Nephron (organoid): ENCODE measurements around the gene NABP2.
"Not testable (repeated sequence)": the region's sequence is repeated elsewhere in the genome, so short reads cannot be mapped to it uniquely, and the experiment has no call there.

Experiments used
- H3K27ac Mint-ChIP-seq, 3 experiments: 2 replicates each; pipeline ENCODE4 v1.8.0; 2020; ENCODE audit warnings: mixed read lengths in 3 of 3, mild to moderate bottlenecking in 2 of 3, moderate library complexity in 1 of 3
- H3K27me3 Mint-ChIP-seq: 2 replicates; pipeline ENCODE4 v1.8.0; 2021; ENCODE audit warnings: low read depth, mild to moderate bottlenecking, moderate library complexity, mixed read lengths
- H3K36me3 Mint-ChIP-seq: 2 replicates; pipeline ENCODE4 v1.8.0; 2020; ENCODE audit warnings: low read depth, mixed read lengths
- H3K4me1 Mint-ChIP-seq: 2 replicates; pipeline ENCODE4 v1.8.0; 2020; ENCODE audit warnings: mixed read lengths
- H3K4me3 Mint-ChIP-seq, 3 experiments: 2 replicates each; pipeline ENCODE4 v1.8.0; 2020; ENCODE audit warnings: mild to moderate bottlenecking in 3 of 3, mixed read lengths in 3 of 3, moderate library complexity in 2 of 3
- H3K9me3 Mint-ChIP-seq: 2 replicates; pipeline ENCODE4 v1.8.0; 2020; ENCODE audit warnings: mixed read lengths
- CTCF ChIP-seq, 3 experiments: fragments of 200-600 bp; sonication (generic); IDR thresholded peaks; one replicate each; pipeline ENCODE4 v1.5.0; 2021; ENCODE audit warnings: antibody characterized with exemption in 3 of 3; ENCODE audit not compliant: unreplicated experiment in 3 of 3

The NABP2 gene

DNA sequence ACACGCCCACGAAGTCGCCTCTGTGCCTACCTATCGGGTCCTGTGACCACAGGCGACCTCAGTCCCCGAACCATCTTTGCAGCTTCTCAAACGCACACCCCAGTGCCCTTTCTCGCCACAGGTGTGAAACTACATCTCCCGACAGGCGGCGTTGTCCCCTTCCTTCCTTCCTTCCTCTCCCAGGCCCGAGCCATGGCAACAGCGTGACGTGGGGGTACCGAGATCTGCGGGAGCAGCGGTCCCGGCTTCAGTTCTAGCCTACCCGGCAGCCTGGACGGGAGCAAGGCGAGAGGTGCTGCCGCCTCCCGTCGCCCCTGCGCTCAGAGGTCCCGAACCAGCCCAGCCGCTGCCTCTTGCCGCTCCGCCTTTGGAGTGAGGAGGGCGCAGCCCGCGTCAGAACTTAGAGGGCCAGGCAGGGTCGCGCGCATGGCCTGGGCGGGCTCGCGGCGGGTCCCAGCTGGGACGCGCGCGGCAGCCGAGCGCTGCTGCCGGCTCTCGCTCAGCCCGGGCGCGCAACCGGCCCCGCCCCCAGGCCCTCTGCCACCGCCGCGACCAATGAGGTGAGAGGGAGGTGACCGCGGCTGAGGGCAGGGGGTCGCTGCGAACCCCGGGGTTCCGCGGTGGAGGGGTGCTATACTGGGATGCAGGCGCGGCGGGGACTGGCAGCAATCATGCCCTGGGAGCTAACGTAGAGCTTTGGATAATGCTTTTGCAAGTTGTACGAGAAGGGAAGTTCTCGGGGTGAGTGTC, 42.7 kb downstream of the NABP2 start, which contains the start of gene COQ10A:
COQ10A (plus strand) TSS at position 250 of the 750 bp plus-strand sequence; CDS start at position 427, 177 bp downstream.
- Mint-ChIP-seq H3K9me3 (peaks cover 2% of the 10 kb centered on the region), H3K27ac (peak within 1 kb of the TSS; percentile 84 to 93 (median 93)), H3K27me3 (no peaks in the 10 kb centered on the region), H3K4me3 (peak within 1 kb of the TSS; percentile 92 to 98 (median 96)), H3K4me1 (peaks cover 21% of the 10 kb centered on the region), H3K36me3 (peaks cover 20% of the 10 kb centered on the region)
- peak; percentile 64 to 74 (median 71) for TF ChIP-seq CTCF (IDR thresholded peaks at IDR 0.05; ENCODE audit: unreplicated experiment in 3 of 3)

DNA sequence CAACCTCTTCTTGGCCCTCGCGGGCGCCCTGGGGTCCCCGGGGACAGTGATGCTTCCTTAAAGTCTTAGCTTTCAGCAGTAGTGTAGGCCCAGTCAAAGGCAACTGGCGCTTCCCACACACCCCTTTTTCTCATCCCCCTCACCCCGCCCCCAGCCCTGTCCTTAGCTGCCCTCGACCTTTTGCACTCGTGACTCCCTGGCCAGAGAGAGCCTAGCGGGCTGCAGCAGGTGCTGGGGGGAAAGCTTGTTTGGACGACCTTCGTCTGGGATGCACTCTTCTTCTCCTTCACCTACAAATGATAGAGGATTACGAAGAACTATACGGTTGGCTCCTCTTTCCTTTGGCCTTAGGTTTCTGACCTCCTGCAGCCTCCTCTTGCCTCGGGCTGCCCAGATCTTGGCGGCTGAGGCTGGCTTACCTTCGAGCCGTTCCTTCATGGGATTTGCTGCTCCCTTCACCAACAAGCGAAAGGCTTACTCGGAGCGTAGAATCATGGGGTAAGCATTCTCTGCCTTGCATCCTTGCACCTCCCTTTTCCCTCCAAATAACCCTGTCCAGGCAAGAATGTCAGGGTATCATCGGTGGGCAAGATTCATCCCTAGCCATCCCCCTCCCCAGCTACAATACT, 43.4 kb downstream of the NABP2 start:
- no peaks in the 10 kb centered on the region for H3K9me3 Mint-ChIP-seq
- TF ChIP-seq CTCF (IDR thresholded peaks at IDR 0.05; ENCODE audit: unreplicated experiment in 3 of 3): no peak
- H3K27me3 Mint-ChIP-seq: no peaks in the 10 kb centered on the region
- H3K36me3 Mint-ChIP-seq: peaks cover 26% of the 10 kb centered on the region
- H3K4me3 Mint-ChIP-seq: peak overlapping the region; percentile 78 to 98 (median 92)
- peak overlapping the region; percentile 65 to 77 (median 65) for H3K27ac Mint-ChIP-seq
- H3K4me1 Mint-ChIP-seq: peaks cover 18% of the 10 kb centered on the region

GRCh38 chr12:56271031-56271430, 46.9 kb downstream of the NABP2 start:
- Mint-ChIP-seq H3K36me3 (peaks cover 52% of the 10 kb centered on the region), H3K27ac (peak overlapping the region in 2 of 3 experiments; percentile 5 to 35), H3K27me3 (no peaks in the 10 kb centered on the region), H3K9me3 (no peaks in the 10 kb centered on the region), H3K4me1 (peaks cover 18% of the 10 kb centered on the region), H3K4me3 (no peak overlapping the region)
- peak in 2 of 3 experiments; percentile 31 to 33 for TF ChIP-seq CTCF (IDR thresholded peaks at IDR 0.05; ENCODE audit: unreplicated experiment in 3 of 3)

- not testable (repeated sequence) for H3K9me3 Mint-ChIP-seq, H3K4me3 Mint-ChIP-seq, H3K27ac Mint-ChIP-seq, H3K27me3 Mint-ChIP-seq, H3K4me1 Mint-ChIP-seq
- peaks cover 55% of the 10 kb centered on the region for H3K36me3 Mint-ChIP-seq
These were observed 48.3 kb downstream of the NABP2 start for GRCh38 chr12:56272468-56272867.

DNA sequence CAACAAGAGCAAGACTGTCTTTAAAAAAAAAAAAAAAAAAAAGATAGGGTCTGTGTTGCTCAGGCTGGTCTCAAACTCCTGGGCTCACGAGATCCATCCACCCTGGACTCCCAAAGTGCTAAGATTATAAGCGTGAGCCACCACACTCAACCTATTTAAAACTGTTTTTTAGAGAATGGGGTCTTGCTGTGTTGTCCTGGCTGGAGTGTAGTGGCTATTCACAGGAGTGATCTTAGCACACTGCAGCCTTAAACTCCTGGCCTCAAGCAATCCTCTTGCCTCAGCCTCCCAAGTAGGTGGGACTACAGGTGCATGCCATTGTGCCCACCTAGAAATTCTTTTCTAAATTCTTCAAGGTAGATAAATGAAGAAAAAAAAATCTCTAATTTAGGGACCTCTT, 50.2 kb downstream of the NABP2 start:
- H3K36me3 Mint-ChIP-seq: peaks cover 64% of the 10 kb centered on the region
- no peak overlapping the region for H3K4me3 Mint-ChIP-seq
- TF ChIP-seq CTCF (IDR thresholded peaks at IDR 0.05; ENCODE audit: unreplicated experiment in 3 of 3): no peak
- peaks cover 4% of the 10 kb centered on the region for H3K4me1 Mint-ChIP-seq
- no peak overlapping the region for H3K27ac Mint-ChIP-seq
- no peaks in the 10 kb centered on the region for H3K9me3 Mint-ChIP-seq
- H3K27me3 Mint-ChIP-seq: no peaks in the 10 kb centered on the region

DNA sequence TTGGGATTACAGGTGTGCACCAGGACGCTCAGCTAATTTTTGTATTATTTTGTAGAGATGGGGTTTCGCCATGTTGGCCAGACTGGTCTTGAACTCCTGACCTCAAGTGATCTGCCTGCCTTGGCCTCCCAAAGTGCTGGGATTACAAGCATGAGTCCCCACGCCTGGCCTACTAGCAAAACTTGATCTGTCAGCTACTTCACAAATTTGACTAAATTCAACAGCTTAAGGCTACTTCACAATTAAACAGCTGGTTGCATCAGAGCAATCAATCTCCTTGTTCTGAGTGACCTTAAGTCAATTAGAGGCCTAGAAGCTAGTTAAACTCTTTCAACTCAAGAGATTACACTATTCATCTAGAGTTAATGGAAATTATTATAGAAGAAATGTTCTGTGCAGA, 54.8 kb downstream of the NABP2 start:
- no peak for TF ChIP-seq CTCF (IDR thresholded peaks at IDR 0.05; ENCODE audit: unreplicated experiment in 3 of 3)
- H3K27me3 Mint-ChIP-seq: no peaks in the 10 kb centered on the region
- no peak overlapping the region for H3K4me3 Mint-ChIP-seq
- no peak overlapping the region for H3K27ac Mint-ChIP-seq
- H3K36me3 Mint-ChIP-seq: peaks cover 62% of the 10 kb centered on the region
- no peaks in the 10 kb centered on the region for H3K4me1 Mint-ChIP-seq
- H3K9me3 Mint-ChIP-seq: no peaks in the 10 kb centered on the region
